NCI-H2196 treated with DMSO at 0.1 percent for 48 hours (cell line): ENCODE measurements around the gene SLC36A4.
A peak's percentile ranks its signal among the peaks of the same experiment; 100 is the strongest.
"Not testable (repeated sequence)": the region's sequence is repeated elsewhere in the genome, so short reads cannot be mapped to it uniquely, and the experiment has no call there.

Experiments
- DNase-seq: peaks from one replicate; lab custom pipeline; 2025; ENCODE audit not compliant: unreplicated experiment; lab: John Stamatoyannopoulos, UW

SLC36A4 gene

GRCh38 chr11:93197380-93198214 is at the start of gene SLC36A4:
SLC36A4 (minus strand) TSS chr11:93197991; CDS start chr11:93197832, 159 bp downstream.
- DNase-seq: peak; percentile 50

GRCh38 chr11:93246790-93247189 is 49.0 kb upstream of the SLC36A4 start:
- DNase-seq: not testable (repeated sequence)

- no peak for DNase-seq
Measured at GRCh38 chr11:93244018-93244417, 46.2 kb upstream of the SLC36A4 start.

GRCh38 chr11:93239966-93240365 is 42.2 kb upstream of the SLC36A4 start:
- DNase-seq: no peak

- DNase-seq: no peak
Measured at GRCh38 chr11:93238956-93239355, 41.2 kb upstream of the SLC36A4 start.

- DNase-seq: no peak
Measured at GRCh38 chr11:93236741-93237675, 39.2 kb upstream of the SLC36A4 start.

GRCh38 chr11:93234602-93235207 is 36.9 kb upstream of the SLC36A4 start:
- DNase-seq: peak; percentile 51

GRCh38 chr11:93229876-93230275 is 32.1 kb upstream of the SLC36A4 start:
- no peak for DNase-seq

GRCh38 chr11:93225662-93226061 is 27.9 kb upstream of the SLC36A4 start:
- DNase-seq: no peak

GRCh38 chr11:93221539-93221938 is 23.7 kb upstream of the SLC36A4 start:
- no peak for DNase-seq

GRCh38 chr11:93220078-93220477 is 22.3 kb upstream of the SLC36A4 start:
- DNase-seq: no peak

- DNase-seq: no peak
Measured at GRCh38 chr11:93219440-93219839, 21.6 kb upstream of the SLC36A4 start.

- DNase-seq: peak; percentile 64
Measured at GRCh38 chr11:93216511-93217101, 18.8 kb upstream of the SLC36A4 start.

GRCh38 chr11:93213622-93214021 is 15.8 kb upstream of the SLC36A4 start:
- no peak for DNase-seq

GRCh38 chr11:93212094-93212493 is 14.3 kb upstream of the SLC36A4 start:
- DNase-seq: no peak

GRCh38 chr11:93209466-93209865 is 11.7 kb upstream of the SLC36A4 start:
- no peak for DNase-seq

- DNase-seq: no peak
Measured at GRCh38 chr11:93208663-93209270, 11.0 kb upstream of the SLC36A4 start.

GRCh38 chr11:93199616-93200015 is 1.8 kb upstream of the SLC36A4 start:
- no peak for DNase-seq

GRCh38 chr11:93198215-93198845 is 539 bp upstream of the SLC36A4 start:
- DNase-seq: no peak

- DNase-seq: peak; percentile 50
Measured at GRCh38 chr11:93196816-93197379, 893 bp downstream of the SLC36A4 start.
